Transverse colon (tissue), 4 donors: ENCODE results near the gene BCAN. TPM values are rescaled to one million over a fixed set of nuclear protein-coding genes. Genes with fewer than 3 reads are reported as not detected.
A peak's percentile ranks its signal among the peaks of the same experiment; 100 is the strongest.

Experiments used
- DNase-seq: peaks from one replicate; pipeline ENCODE4 v3.0.0-alpha.2; 2019
- H3K27ac ChIP-seq, 4 donors: fragments of 200-600 bp; sonication (generic); 2 replicates each; pipeline ENCODE4 v1.5.1; 2016 to 2018; ENCODE audit warnings: inconsistent platforms in 4 of 4
- H3K27me3 ChIP-seq: fragments of 200-600 bp; sonication (generic); 2 replicates; pipeline ENCODE4 v1.5.1; 2017; ENCODE audit warnings: inconsistent platforms
- H3K36me3 ChIP-seq, 4 donors: fragments of 200-600 bp; sonication (generic); 2 replicates each; pipeline ENCODE4 v1.5.1; 2017 to 2019; ENCODE audit warnings: inconsistent platforms in 4 of 4
- H3K4me1 ChIP-seq, 4 donors: fragments of 200-600 bp; sonication (generic); 2 replicates each; pipeline ENCODE4 v1.5.1; 2017 to 2020; ENCODE audit warnings: inconsistent platforms in 4 of 4
- H3K4me3 ChIP-seq, 4 donors: fragments of 200-600 bp; sonication (generic); 1 replicate in 1 of 4; 2 replicates in 3 of 4; pipeline versions ENCODE4 v1.5.1 to v1.6.1; 2017 to 2019; ENCODE audit warnings: inconsistent platforms in 4 of 4
- H3K9me3 ChIP-seq, 2 donors: fragments of 200-600 bp; sonication (generic); 2 replicates each; pipeline ENCODE4 v1.5.1; 2017 to 2019; ENCODE audit warnings: inconsistent platforms in 2 of 2
- CTCF ChIP-seq, 5 experiments: fragments of 200-600 bp in 3 of 5; fragments of 450-650 bp in 2 of 5; sonication (generic) in 3 of 5; IDR thresholded peaks; 1 replicate in 2 of 5; 2 replicates in 3 of 5; pipeline ENCODE4 v1.5.1; 2016 to 2017; ENCODE audit warnings: antibody characterized with exemption in 5 of 5, inconsistent platforms in 3 of 5, mild to moderate bottlenecking in 2 of 5, moderate library complexity in 1 of 5
- EP300 ChIP-seq: sonication (generic); formaldehyde crosslinking; IDR thresholded peaks from one replicate; pipeline ENCODE4 v1.6.1; 2017; ENCODE audit warnings: antibody characterized with exemption, low read depth
- POLR2A ChIP-seq: fragments of 450-650 bp; IDR thresholded peaks from one replicate; pipeline ENCODE4 v1.6.1; 2016; ENCODE audit warnings: antibody characterized with exemption, mild to moderate bottlenecking, moderate library complexity
- POLR2AphosphoS5 ChIP-seq, 3 donors: sonication (generic); formaldehyde crosslinking; IDR thresholded peaks; one replicate each; pipeline ENCODE4 v1.6.1; 2016; ENCODE audit warnings: antibody characterized with exemption in 3 of 3
- WGBS, 2 donors: methylation state at CpG; one replicate each; pipeline ENCODE4 v1.1.5; 2018; ENCODE audit warnings: low coverage in 1 of 2; 5-methylcytosine and 5-hydroxymethylcytosine counted together
- in situ Hi-C, 4 donors: fragments of 200-750 bp; cut with MboI; loops; one replicate each; pipeline versions ENCODE4 v1.15.0 to v1.15.1; 2017; ENCODE audit warnings: low sequenced_read_pairs in 3 of 4, low pct_ligation_motif_present in 1 of 4, low pct_unique_long_range_greater_than_20kb in 1 of 4
- intact Hi-C: fragments of 100-400 bp; cut with DNase I; formaldehyde crosslinking; loops from one replicate; pipeline ENCODE4 v1.15.1; 2023; ENCODE audit warnings: low total_unique reads
- total RNA-seq, 4 donors: library from RNA; depleted of rRNA; stranded (reverse); fragments of >200 nt; gene quantifications; one replicate each; pipeline ENCODE4 v1.1.0, GENCODE V29; 2016

The BCAN gene
- total RNA-seq, 4 donors from 2014 or later = 0.55 to 0.95 TPM; not detected in 2

DNA sequence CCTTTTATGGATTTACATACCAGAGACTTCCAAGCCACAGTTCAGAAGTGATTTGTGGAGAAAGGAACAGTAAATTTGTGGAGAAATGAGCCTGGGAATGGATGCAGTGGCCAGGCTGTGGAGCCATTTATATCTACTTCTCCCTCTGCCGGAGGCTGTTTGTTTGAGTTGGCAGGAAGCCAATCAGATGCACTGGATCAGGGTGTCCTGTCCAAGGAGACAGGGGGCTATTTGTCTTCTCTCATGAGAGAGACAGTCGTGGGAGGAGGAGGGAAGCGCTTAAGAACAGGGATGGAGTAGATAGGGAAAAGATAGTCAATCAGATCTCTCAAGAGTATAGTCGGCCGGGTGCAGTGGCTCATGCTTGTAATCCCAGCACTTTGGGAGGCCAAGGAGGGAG is 25.5 kb upstream of the BCAN start:
- peaks cover 0 to 9% (median 4%) of the 10 kb centered on the region in 4 donors for H3K4me1 ChIP-seq
- H3K36me3 ChIP-seq = no peaks in the 10 kb centered on the region
- DNase-seq = no peak
- in situ Hi-C loops = loop anchor here in 1 of 4 donors (25.0 kb wide), 1 partner anchor 229 kb away; no protein-coding TSS in a partner anchor
- TF ChIP-seq EP300 (no peak), POLR2AphosphoS5 (IDR thresholded peaks at IDR 0.05) (peak in 2 of 3 donors; percentile 30 to 41), CTCF (IDR thresholded peaks at IDR 0.05) (no peak)
- no peaks in the 10 kb centered on the region for H3K9me3 ChIP-seq
- intact Hi-C loops = loop anchor here (10.0 kb wide), 1 partner anchor 222 kb away; no protein-coding TSS in a partner anchor
- peaks cover 59% of the 10 kb centered on the region for H3K27me3 ChIP-seq
- peak overlapping the region; percentile 9 to 73 (median 58) for H3K27ac ChIP-seq
- no peak overlapping the region for H3K4me3 ChIP-seq
- 10% methylated on average over 5 of the region's 5 CpGs; no CpG with 5 or more reads in 1 of the 2 donors for WGBS, 2 donors

DNA sequence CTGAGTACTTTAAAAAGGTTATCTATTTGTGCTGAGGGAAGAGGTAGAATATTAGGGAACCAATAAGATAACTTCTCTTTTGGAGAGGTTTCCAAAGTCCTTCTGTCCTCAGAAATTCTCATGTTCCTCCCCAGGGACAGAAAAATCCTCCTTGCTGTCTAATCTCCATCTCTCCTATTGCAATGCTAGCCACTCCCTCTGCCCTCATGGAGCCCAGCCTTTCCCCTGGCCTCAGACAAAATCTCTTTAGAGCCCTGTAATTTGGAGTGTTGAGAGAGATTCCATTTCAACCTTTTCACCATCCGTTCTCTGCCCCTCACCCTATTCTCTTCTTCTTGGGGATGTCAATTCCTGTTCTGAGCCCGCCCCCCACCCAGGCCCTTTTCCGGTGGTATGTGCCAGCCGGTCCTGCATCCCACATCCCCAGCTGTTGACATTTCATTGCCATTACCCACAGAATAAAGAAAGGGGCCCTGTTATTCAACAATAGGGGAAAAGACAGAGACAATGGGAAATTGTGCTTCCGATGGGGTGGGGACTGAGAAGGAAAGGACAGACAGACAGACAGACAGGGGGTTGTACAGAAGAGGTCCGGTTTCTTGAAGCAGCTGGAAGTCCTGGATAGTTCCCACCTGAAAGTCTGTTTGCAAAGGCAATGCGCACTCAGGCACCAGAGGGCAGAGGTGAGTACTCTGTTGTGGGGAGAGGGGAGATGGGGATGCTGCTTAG is 22.9 kb upstream of the BCAN start, which contains the start of gene HAPLN2:
TSS of gene HAPLN2 (plus strand) at position 563 of the 729 bp plus-strand sequence. CDS start 4,076 bp downstream, outside the sequence.
- Histone ChIP-seq H3K4me1 (peaks cover 3 to 12% (median 7%) of the 10 kb centered on the region in 4 donors), H3K36me3 (no peaks in the 10 kb centered on the region), H3K9me3 (no peaks in the 10 kb centered on the region), H3K27me3 (peaks cover 64% of the 10 kb centered on the region), H3K27ac (no peak within 1 kb of the TSS), H3K4me3 (no peak within 1 kb of the TSS)
- intact Hi-C loops = loop anchor here (10.0 kb wide), 1 partner anchor 224 kb away; no protein-coding TSS in a partner anchor
- WGBS, 2 donors = 10% methylated on average over 5 to 7 of the region's 7 CpGs
- no peak for TF ChIP-seq POLR2AphosphoS5 (IDR thresholded peaks at IDR 0.05)
- TF ChIP-seq CTCF (IDR thresholded peaks at IDR 0.05) = peak in 1 of 5 experiments; percentile 23
- in situ Hi-C loops = loop anchor here in 1 of 4 donors (25.0 kb wide), 1 partner anchor 232 kb away; no protein-coding TSS in a partner anchor
- no peak for DNase-seq

DNA sequence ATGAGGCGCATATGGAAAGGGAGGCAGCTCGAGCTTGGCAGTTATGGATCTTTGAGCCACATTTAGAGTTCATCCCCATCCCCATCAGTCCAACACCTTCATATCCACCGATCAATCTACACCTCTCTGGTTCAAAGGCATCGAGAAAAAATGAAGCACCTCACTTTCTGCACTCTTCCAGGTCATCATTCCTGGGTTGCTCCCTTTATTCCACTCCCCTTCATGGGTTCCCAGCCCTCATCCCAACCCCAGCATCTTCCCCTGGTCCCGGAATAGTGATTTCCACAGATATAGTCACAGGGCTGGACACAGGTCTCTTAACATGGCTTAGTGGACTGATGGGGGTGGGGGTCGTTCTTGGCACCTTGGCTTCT is 22.3 kb upstream of the BCAN start:
- TF ChIP-seq POLR2AphosphoS5 (IDR thresholded peaks at IDR 0.05) (no peak), CTCF (IDR thresholded peaks at IDR 0.05) (no peak), EP300 (no peak), POLR2A (no peak)
- Histone ChIP-seq H3K4me3 (no peak overlapping the region), H3K27me3 (peaks cover 70% of the 10 kb centered on the region), H3K36me3 (no peaks in the 10 kb centered on the region), H3K4me1 (peaks cover 8 to 18% (median 11%) of the 10 kb centered on the region in 4 donors), H3K27ac (no peak overlapping the region), H3K9me3 (no peaks in the 10 kb centered on the region)
- 14 to 25% methylated on average over 1 to 6 of the region's 6 CpGs for WGBS, 2 donors
- intact Hi-C loops = loop anchor here (10.0 kb wide), 1 partner anchor 225 kb away; no protein-coding TSS in a partner anchor
- in situ Hi-C loops = loop anchor here in 1 of 4 donors (25.0 kb wide), 1 partner anchor 232 kb away; no protein-coding TSS in a partner anchor
- DNase-seq = no peak

- 65 to 70% methylated on average over 2 to 6 of the region's 6 CpGs for WGBS, 2 donors
- H3K4me3 ChIP-seq = no peak overlapping the region
- peaks cover 89% of the 10 kb centered on the region for H3K27me3 ChIP-seq
- no peak overlapping the region for H3K27ac ChIP-seq
- H3K9me3 ChIP-seq = no peaks in the 10 kb centered on the region
- H3K4me1 ChIP-seq = peaks cover 16 to 25% (median 22%) of the 10 kb centered on the region in 4 donors
- in situ Hi-C loops = loop anchor here in 1 of 4 donors (25.0 kb wide), 1 partner anchor 235 kb away; no protein-coding TSS in a partner anchor
- H3K36me3 ChIP-seq = no peaks in the 10 kb centered on the region
- TF ChIP-seq POLR2A (no peak), EP300 (no peak), POLR2AphosphoS5 (IDR thresholded peaks at IDR 0.05) (no peak), CTCF (IDR thresholded peaks at IDR 0.05) (no peak)
- DNase-seq = no peak
- intact Hi-C loops = loop anchor here (5.0 kb wide), 1 partner anchor 35 kb away; no protein-coding TSS in a partner anchor
Observed at GRCh38 chr1:156622581-156623297, 19.2 kb upstream of the BCAN start.
